ENCODE measurements around the gene RHEBL1.

Gene RHEBL1

DNA sequence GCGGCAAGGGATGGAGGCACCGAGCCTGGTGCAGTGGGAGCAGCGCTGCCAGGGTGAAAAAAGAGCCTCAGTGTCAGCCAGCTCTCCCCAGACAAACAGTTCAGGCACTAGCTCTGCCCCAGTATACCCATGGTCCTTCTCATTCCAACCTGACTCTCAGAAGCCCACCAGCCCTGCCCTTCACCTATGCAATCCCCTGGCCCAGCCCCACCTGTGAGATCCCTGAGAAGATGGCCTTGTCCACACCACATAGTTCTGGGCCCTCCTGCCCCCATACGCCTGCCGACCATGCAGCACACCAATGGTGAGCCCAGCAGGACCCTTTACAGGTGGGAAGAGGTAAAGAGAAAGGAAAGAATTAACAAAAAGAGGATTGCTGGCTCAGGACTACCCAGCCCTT lies 15.7 kb downstream of the RHEBL1 start:
- DNase-seq = no peak

DNA sequence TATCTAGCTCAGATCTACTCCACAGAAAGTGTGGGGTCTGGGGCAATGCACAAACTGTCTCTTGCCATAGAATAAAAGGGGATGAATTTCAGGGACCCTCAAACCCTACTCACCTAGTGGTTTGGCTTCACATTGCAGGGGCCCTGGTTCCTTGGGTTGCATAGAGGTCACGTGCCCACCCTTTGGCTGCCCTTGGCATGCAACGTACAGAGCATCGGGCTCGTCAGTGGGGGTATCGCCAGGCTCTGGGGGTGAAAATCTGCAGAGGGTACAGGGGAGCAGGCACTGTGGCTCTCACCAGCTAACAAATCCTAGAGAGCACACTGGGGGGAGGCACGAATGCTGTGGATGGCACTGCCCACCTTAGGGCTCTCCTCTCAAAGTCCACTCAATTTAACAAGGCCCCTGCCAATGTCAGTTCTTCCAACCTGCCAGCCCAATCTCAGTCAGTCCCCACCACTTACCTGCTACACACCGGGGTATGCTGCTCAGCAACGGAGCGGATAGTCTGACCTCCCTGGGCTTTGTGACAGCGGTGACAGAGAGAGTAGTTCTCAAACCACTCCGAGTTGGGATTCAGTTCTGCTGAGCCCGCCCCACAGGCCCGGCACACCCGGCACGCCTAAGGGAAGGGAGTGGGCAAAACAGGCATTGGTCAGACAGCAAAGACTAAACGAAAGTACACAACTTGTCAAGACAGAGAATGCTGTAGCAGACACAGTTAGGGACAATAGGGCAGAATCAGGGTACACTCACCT lies 17.1 kb downstream of the RHEBL1 start:
- DNase-seq = no peak

DNA sequence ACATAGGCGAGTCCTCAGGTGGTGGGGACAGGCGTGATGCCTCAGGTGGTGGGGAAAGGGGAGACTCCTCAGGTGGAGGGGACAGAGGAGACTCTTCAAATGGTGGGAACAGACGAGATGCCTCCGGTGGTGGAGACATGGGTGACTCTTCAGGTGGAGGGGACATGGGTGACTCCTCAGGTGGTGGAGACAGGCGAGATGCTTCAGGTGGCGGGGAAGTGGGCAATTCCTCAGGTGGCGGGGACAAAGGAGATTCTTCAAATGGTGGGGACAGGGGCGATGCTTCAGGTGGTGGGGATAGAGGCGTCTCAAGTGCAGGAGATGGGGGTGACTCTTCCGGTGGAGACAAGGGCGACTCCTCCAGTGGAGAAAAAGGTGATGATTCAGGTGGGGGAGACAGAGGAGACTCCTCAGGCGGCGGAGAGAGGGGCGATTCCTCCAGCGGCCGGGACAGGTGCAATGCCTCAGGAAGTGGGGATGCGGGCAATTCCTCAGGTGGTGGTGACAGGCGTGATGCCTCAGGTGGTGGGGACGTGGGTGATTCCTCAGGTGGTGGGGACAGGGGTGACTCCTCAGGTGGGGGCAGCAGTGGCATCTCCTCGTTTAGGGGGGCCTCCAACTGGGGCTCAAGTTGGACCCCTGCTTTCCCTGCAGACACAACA lies 17.9 kb downstream of the RHEBL1 start:
- DNase-seq = no peak

DNA sequence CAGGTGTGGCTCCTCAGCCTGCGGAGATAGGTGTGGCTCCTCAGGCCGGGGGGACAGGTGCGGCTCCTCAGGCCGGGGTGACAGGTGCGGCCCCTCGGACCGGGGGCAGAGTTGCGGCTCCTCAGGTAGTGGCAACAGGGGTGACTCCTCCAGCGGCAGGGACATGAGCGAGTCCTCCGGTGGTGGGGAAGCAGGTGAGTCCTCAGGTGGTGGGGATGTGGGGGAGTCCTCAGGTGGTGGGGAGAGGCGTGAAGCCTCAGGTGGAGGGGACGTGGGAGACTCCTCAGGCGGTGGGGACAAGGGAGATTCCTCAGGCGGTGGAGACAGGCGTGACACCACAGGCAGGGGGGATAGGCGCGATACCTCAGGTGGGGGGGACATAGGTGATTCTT lies 18.4 kb downstream of the RHEBL1 start:
- DNase-seq = no peak

DNA sequence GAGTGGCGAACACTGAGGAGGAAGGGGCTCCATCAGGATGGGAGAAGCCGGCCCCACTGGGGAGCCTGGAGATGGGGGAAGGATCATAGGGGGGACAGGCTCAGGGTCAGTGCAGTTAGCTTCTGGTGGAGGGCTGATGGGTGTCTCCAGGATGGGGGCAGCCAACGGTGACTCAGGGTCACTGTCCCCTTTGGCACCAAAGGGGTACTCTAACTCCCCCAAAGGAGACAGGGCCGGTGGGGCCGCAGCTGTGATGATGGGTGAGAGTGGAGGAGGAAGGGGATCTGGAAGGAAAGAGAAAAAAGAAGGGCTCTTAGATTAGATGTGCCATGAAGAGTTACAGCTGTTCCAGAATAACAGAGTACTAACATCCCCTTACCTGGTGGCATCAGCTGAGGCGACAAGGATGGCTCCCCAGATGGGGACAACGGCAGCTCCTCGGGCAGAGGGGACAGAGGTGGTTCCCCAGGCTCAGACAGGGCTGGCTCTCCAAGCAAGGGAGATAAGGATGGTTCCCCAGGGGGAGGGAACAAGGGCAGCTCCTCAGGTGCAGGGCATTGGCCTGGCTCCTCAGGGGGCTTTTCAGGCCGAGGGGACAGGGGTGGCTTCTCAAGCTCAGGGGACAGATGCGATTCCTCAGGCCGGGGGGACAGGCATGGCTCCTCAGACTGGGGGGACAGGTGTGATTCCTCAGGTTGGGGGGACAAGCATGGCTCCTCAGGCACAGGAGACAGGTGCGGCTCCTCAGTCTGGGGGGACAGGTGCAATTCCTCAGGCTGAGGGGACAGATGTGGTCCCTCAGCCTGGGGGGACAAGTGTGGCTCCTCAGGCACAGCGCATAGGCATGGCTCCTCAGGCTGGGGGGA lies 19.0 kb downstream of the RHEBL1 start:
- no peak for DNase-seq

DNA sequence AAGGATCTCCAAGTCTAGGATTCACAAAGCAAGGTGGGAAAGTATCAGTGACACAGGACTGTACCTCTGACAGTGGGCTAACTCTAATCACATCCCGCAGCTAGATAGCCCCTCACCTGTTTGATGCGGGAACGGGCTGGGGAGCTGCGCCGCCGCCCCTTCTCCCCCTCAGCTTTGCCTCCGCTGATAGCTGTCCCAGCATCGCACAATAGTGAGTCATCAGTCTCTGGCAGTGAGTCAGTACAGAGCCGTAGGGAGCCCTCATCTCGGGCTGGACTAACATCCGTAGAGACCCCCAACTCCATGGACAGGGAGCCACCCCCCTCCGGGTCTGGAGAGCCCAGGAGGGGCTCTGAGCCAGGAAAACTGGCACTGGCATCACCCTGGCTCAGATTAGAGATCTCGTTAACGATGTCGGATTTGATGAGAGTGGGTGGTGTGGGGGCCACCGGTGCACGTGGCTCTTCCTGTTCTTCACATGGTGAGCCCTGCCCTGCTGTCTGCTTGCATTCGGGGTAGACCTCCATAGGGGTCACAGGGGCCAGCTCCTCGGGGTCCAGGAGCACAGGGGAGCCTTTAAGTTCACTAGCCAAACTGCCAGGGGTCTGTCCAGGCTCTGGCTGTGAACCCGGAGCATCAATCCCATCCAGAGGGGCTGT lies 20.1 kb downstream of the RHEBL1 start:
- no peak for DNase-seq

DNA sequence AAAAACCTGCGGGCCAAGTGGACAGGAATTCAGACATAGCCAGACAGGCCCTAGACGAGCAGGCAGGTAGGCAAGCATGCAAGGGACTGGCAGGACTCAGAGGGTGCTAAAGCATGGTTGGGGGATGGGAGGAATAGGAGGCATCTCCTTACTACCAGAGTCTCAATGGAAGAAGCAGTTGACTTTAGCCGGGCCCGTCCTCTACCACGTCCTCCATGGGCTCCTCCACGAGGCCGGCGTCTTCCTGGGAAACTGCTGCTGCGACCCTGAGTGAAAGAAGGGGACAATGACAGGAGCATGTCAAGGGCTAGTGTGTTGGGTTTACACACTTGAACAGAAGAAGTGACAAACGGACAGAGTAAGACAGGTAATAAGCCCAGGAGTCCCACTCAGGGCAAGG lies 20.8 kb downstream of the RHEBL1 start:
- no peak for DNase-seq

DNA sequence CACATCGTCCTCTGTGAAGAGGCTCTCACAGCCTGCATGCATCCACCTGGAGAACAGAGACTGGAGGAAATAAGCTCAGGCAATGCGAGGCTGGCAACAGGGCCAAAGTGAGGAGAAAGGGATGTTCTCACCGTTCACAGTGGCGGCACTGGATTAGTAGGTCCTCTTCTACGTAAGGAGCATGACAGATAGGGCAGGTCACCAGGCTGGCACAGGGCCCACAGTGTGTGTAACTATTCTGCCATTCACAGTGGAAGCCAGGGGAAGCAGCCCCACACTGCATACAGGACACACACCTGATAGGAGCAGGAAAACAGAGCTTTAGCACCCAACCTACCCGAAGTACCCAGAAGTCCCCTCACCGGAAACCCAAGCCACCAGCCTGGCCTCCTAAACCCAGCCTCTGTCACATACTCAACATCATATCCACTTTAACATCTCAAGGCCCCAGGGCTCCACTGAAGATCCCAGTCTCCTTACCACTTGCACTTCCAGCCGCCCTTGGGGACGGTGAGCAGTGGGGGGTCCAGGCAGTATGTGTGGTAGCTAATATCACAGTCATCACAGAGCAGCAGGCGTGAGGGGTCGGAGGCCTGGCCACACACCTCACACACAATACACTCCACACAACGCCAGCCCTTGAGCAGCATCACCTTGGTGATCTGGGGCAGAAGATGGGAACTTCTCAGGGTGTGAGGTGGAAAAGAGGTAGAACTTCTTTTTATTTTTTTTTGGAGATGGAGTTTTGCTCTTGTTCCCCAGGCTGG lies 23.5 kb downstream of the RHEBL1 start:
- no peak for DNase-seq

DNA sequence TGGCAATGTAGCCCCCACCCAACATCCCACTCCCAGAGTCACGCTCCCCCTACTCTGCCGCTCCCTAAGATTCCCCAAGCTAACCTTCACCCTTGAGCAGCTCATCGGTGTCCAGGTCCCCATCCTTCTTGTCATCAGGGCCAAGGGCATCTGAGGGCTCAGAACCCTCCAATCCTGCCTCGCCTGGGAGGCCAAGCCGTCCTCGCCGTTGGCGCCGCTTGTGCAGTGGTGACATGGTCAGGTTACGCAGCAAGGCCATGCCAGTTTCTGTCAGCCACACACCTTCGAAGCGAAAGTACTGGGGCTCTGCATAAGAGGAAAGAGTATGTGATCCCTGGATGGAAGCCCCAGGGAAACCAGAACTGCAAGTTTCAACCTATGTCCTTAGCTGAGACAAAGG lies 25.1 kb downstream of the RHEBL1 start:
- DNase-seq = no peak

DNA sequence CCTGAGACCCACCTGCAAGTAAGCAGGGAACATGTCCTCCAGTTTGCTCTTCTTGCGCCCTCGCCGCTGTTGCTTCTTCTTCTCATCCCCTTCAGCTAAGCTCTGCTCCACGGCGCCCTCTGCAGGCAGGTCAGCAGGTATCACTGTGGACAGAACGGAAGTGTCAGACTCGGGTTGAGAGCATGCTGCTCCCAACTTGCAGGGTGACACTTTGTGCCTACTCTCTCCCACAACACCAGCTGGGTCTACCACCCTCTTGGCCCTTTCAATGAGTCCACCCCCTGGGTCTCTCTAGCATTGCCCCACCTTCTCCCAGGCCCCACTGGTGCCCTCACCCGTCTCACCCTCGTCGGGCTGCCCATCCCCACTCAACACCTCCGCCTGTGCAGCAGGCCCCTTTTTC lies 25.9 kb downstream of the RHEBL1 start:
- peak; percentile 70 to 78 for DNase-seq

DNA sequence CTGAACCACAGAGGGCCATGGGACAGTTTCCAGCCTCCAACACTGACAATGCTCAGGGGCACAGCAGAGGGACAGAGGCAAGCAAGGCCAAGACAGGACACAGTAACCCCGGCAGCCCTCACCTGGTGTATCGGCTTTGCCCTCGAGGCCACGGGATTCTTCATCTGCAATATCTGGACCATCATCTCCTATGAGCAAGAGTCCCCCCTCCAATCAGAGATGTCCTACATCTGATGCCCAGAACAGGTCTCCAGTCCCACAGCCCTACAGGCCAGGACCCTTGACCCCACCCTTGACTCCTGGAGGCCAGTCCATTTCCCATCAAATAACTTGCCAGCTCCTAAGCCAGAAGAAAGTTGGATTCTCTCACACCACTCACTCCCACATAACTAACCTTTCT lies 26.5 kb downstream of the RHEBL1 start:
- DNase-seq = no peak

DNA sequence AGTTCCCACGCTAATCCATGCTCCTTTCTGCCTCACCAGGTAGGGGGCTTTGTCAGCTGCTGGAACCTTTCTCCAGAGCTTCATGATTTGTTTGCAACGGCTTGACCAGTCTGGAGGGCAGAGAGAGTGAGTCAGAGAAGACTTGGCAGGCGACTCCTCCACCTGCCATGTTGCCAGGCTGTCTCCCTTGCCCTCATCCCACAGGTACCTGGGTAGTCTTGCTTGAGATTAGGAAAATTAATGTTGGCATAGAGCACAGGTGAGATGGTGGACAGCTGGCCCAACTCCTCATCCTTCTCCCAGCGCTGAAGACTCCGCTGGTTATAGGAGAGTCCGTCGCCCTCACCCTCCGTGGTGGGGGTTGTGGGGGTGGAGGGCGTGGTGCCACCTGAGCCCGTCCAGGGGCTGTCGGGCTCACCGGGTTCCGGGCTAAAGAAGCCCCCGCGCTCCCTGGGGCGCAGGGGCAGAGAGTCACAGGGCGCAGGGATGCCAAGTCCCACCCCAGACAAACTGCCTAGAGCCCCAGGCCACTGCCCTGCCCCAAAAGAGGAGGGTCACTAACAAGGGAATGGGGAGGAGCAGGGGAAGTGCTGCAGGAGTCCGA lies 27.8 kb downstream of the RHEBL1 start:
- no peak for DNase-seq

DNA sequence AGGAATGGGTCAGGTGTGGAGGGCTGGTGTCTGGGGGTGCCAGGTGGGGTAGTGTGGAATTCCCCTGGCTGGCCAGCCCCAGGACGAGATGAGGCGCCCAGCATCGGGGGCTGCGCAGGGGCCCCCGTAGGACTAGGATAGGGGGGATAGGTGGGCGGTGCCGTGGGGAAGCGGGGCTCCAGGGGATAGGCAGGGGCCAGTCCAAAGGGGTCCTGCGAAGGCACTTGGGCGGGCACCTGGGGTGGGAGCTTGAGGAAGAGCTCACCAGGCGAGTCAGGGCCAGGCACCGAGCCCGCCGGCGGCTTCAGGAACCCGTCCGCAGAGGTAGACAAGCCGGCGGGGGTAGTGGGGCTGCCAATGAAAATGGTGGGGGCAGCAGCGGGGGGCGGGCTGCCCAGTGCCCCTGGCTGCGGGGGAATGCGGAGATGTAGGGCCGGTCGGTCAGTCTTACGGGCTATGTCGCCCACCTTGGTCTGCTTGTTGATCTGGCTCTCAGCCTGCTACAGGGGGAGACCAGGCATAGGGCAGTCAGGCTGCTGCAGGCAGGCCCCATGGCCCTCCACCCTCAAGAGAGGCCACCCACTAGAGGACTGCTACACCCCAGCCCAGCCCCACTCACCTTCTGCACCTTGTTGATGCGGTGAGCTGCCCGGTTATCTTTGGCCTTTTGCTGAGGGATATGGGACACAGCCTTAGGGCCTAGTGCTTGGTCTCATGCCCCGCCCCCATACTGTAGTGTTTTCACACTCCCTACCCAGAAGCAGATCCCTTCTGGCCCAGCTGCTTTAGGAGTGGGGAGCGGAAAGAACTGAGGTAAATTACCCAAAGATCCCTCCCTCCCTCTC lies 28.5 kb downstream of the RHEBL1 start:
- DNase-seq = no peak

DNA sequence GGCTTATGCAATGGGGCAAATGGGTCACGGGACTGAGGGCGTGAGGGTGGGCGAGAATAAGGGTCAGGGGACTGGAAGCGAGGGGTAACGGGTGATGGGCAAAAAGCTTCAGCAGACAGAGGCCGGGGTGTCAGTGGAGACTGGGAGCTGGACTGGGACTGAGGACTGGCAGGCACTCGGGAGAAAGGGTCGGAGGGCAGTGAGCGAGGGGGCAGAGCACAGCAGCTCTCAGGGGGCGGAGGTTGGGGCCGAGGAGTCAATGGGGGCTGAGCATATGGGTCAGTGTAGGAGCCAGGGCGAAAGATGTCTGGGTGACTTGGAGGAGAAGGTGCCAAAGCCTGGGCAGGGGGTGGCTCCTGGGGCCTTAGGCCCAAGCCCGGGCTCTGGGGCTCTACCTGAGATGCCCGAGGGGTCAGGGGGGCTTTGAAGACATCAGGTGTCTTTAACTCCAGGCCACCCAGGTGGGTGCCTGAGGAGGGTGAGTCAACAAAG lies 29.4 kb downstream of the RHEBL1 start:
- DNase-seq = no peak

DNA sequence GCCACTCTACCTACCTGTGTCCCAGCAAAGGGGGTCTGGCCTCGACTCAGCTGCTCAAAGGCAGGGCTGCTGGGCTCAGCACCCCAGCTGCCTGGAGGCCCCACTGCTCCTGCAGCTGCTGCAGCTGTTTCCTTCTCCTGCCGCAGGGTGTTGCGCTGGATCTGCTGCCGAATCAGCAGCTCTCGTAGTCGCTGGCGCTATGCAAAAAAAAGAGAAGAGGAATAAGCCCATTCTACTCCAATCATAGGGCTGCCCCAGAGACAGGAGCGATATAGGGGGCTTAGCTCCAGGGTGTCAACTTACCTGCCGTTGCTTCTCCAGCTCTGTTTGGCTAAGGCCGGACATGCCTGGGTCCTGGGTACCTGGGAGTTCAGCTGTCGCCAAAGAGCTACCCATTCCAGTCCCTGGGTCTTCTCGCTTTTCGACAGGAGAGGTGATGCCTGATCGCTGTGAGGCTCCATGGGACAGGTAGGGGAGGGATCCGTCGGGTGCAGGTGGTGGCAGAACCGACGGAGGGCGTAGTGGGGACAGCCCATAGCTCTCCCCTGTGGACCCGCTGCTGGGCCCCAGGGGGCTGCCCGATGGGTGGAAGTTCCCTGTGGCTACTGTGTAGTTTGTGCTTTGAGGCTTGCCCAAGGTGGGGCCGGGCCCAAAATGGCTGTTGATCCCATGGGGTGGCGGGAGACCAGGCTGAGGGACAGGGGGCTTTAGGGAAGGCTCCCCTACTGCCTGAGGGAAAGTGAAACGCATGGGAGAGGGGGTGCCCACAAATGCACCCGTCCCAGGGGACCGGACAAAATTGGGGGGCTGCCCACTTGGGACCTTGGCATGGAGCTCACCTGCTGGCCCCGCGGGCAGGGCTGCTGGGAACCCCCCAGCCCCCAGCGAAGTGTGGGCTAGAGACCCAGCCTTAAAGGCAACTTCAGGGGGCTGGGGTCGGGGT lies 30.1 kb downstream of the RHEBL1 start:
- DNase-seq = no peak

DNA sequence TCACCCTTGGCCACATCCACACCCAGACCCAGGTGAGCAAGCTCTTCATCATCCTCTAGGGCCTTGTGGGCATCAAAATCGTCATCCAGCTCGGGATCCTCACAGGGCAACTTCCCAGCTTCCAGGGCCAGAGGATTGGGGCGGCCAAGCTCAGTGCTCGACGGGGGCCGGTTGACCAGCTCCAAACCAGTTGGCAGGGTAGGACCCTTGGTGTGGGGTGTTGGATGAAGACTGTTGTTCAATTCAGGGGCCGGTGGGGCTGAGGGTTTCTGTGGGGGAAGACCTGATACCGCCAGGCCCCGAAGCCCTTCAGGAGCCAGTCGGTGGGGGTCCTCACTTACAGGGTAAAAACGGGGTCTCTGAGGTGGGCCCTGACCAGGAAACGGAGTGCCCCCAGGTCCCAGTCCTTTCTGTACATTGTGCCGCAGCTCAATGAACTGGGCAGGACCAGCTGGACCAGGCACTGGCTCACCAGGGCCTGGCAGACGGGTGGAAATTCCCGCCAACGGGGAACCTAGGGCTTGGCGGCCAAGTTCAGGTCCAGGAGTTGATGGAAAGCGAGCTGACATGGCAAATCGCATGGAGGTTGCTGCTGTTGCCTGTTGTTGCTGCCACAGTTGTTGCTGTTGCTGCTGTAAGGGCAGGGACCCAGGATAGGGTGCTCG lies 31.4 kb downstream of the RHEBL1 start:
- no peak for DNase-seq

DNA sequence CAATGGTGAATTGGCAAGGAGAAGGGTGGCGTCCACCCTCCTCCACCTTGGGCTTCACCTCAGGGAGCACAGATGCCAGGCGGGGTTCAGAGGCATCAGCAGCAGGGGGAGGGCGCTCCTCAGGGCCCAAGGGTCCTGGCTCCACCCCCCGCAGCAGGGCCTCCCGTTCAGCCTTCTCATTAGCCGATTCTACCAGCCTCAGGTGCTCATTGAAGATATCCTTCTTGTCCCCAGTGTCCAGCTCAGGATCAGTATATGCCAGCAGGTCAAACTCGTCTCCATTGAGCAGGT lies 31.9 kb downstream of the RHEBL1 start:
- DNase-seq = no peak

DNA sequence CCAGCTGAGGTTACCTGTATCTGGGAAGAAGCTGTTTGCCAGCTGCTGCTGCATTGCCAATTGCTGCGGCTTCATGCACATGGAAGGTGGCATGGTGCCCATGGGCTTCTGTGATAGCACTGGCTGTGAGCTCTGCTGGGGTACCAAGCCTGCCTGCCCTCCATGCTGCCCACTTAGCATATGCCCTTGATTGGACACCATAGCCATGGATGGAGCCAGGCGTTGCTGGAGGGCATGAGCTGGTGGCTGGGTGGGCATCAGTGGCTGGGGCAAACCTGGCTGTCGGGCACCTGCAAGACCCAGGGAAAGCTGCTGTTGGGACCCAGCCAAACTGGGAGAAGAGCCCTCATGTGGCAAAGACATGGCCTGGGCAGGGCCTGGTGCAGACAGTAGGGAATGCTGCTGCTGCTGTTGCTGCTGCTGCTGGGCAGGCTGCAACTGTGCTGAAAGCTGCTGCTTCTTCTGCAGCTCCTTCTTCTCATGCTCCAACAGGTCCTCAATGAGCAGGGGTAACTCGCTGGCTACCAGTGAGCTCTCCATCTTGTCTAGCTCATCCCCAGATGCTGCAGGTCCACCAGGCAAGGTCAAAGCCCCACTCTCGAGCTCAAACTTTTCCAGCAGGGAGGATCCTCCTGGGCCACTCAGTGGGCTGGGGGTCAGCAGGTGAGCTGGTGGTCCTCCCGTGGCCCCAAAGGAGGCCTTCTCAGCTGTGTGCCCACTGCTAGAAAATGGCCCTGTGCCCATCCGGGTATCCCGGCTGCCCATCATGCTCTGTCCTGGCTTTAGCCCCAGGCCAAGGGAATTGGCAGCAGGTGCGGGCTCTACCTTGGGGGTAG lies 32.5 kb downstream of the RHEBL1 start:
- DNase-seq = no peak
